Neural crest cell (in vitro differentiated cells): Measurements from ENCODE around the gene KRT14. TPM values are rescaled to one million over a fixed set of nuclear protein-coding genes. Genes with fewer than 3 reads are reported as not detected.
"Not testable (repeated sequence)": the region's sequence is repeated elsewhere in the genome, so short reads cannot be mapped to it uniquely, and the experiment has no call there.

Experiments
- DNase-seq: peaks from one replicate; pipeline ENCODE4 v3.0.0; 2021; ENCODE audit warnings: low read depth, mixed read lengths, low spot score
- H3K27ac Mint-ChIP-seq: one replicate; pipeline ENCODE4 v1.8.0; 2021; ENCODE audit warnings: mild to moderate bottlenecking, mixed read lengths; ENCODE audit not compliant: unreplicated experiment
- H3K27me3 Mint-ChIP-seq: 2 replicates; pipeline ENCODE4 v1.8.0; 2021; ENCODE audit warnings: low read depth, mild to moderate bottlenecking, mixed read lengths
- H3K36me3 Mint-ChIP-seq: 2 replicates; pipeline ENCODE4 v1.8.0; 2021; ENCODE audit warnings: low read depth, mild to moderate bottlenecking, mixed read lengths
- H3K4me1 Mint-ChIP-seq: 2 replicates; pipeline ENCODE4 v1.8.0; 2021; ENCODE audit warnings: mixed read lengths
- H3K4me3 Mint-ChIP-seq: one replicate; pipeline ENCODE4 v1.8.0; 2021; ENCODE audit warnings: mild to moderate bottlenecking, mixed read lengths
- H3K9me3 Mint-ChIP-seq: 2 replicates; pipeline ENCODE4 v1.8.0; 2021; ENCODE audit warnings: mixed read lengths
- total RNA-seq: library from RNA; stranded (reverse); gene quantifications from 2 replicates; pipeline ENCODE4 v1.2.1, GENCODE V29; 2021
- TF ChIP-seq, protein P1 (sequence below): fragments of 200-600 bp; sonication (generic); conservative IDR thresholded peaks from 2 replicates; pipeline ENCODE4 v1.5.0; 2021; ENCODE audit warnings: antibody characterized with exemption, mild to moderate bottlenecking

Gene KRT14
- total RNA-seq, 1 donor from 2014 or later, result not detected

DNA sequence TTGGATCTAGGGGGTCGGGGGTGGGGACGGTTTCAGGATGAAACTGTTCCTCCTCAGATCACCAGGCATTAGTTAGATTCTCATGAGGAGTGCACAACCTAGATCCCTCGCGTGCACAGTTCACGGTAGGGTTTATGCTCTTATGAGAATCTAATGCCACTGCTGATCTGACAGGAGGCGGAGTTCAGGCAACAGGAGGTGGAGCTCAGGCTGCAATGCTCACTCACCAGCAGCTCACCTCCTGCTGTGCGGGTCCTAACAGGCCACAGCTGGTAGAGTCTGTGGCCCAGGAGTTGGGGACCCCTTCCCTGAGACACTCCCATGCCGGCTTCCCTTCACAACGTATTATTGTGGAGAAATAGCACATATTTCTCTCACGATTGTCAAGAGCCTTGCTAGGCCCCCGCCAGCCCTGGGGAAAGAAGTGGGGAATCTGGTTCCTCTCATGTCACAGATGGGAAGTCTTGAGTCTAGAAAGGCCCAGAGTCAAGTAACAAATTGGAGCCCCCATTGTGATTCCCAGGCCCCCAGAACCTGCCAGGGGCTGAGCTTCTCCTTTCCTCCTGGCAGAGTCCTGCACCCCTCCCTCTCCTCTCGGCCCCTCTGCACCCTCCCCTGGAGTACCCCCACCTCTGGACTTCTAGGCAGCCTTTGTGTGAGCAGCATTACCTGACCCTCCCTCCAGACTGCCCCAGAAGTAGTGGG is 6.1 kb upstream of the KRT14 start:
- DNase-seq, result no peak
- TF ChIP-seq, protein P1, sequence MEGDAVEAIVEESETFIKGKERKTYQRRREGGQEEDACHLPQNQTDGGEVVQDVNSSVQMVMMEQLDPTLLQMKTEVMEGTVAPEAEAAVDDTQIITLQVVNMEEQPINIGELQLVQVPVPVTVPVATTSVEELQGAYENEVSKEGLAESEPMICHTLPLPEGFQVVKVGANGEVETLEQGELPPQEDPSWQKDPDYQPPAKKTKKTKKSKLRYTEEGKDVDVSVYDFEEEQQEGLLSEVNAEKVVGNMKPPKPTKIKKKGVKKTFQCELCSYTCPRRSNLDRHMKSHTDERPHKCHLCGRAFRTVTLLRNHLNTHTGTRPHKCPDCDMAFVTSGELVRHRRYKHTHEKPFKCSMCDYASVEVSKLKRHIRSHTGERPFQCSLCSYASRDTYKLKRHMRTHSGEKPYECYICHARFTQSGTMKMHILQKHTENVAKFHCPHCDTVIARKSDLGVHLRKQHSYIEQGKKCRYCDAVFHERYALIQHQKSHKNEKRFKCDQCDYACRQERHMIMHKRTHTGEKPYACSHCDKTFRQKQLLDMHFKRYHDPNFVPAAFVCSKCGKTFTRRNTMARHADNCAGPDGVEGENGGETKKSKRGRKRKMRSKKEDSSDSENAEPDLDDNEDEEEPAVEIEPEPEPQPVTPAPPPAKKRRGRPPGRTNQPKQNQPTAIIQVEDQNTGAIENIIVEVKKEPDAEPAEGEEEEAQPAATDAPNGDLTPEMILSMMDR, result no peak
- Mint-ChIP-seq H3K36me3 (no peaks in the 10 kb centered on the region), H3K27me3 (peaks cover 27% of the 10 kb centered on the region), H3K4me1 (no peaks in the 10 kb centered on the region), H3K9me3 (no peaks in the 10 kb centered on the region), H3K27ac (no peak overlapping the region), H3K4me3 (no peak overlapping the region)

DNA sequence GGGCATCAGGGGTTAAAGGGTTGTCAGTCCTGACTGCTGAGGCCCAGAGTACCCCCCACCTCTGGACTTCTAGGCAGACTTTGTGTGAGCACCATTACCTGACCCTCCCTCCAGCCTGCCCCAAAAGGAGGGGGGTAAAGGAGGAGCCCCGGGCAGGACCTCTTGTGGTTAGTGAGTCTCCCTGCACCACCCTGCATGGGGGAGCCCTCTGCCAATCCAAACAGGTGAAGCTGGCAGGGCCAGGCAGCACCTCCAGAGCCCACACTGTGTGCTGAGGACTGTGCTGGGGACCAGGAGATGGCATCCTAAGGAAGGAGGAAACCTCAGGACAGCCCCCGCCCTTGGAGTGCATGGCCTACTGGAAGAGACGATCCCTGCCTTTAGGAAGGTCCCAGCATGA is 2.6 kb upstream of the KRT14 start:
- Mint-ChIP-seq H3K36me3 (no peaks in the 10 kb centered on the region), H3K9me3 (no peaks in the 10 kb centered on the region), H3K4me1 (no peaks in the 10 kb centered on the region), H3K27ac (no peak overlapping the region), H3K27me3 (peaks cover 9% of the 10 kb centered on the region), H3K4me3 (no peak overlapping the region)
- no peak for DNase-seq
- TF ChIP-seq, protein P1, result no peak

GRCh38 chr17:41588126-41588810 is 1.6 kb upstream of the KRT14 start:
- no peak for DNase-seq
- TF ChIP-seq, protein P1, result no peak
- Mint-ChIP-seq H3K27me3 (peaks cover 2% of the 10 kb centered on the region), H3K4me3 (no peak overlapping the region), H3K4me1 (no peaks in the 10 kb centered on the region), H3K9me3 (no peaks in the 10 kb centered on the region), H3K36me3 (no peaks in the 10 kb centered on the region), H3K27ac (no peak overlapping the region)

GRCh38 chr17:41585301-41586056 is 1.2 kb downstream of the KRT14 start:
- H3K36me3 Mint-ChIP-seq, result no peaks in the 10 kb centered on the region
- peaks cover 11% of the 10 kb centered on the region for H3K27me3 Mint-ChIP-seq
- peak overlapping the region; percentile 71 for H3K27ac Mint-ChIP-seq
- H3K4me3 Mint-ChIP-seq, result no peak overlapping the region
- TF ChIP-seq, protein P1, result no peak
- H3K4me1 Mint-ChIP-seq, result no peaks in the 10 kb centered on the region
- DNase-seq, result no peak
- H3K9me3 Mint-ChIP-seq, result peaks cover 2% of the 10 kb centered on the region

- H3K9me3 Mint-ChIP-seq, H3K27ac Mint-ChIP-seq, H3K4me3 Mint-ChIP-seq, H3K4me1 Mint-ChIP-seq, DNase-seq, H3K36me3 Mint-ChIP-seq: not testable (repeated sequence)
- H3K27me3 Mint-ChIP-seq, result peaks cover 11% of the 10 kb centered on the region
Measured at GRCh38 chr17:41584331-41584927, 2.3 kb downstream of the KRT14 start.
